Measurements from ENCODE around the gene ROBO1. TPM values are rescaled to one million over a fixed set of nuclear protein-coding genes. Genes with fewer than 3 reads are reported as not detected.

Gene ROBO1
- total and polyA plus RNA-seq, 2 of the 8 experiments (the other 6 are each of a cell fraction or from before 2014, with no cell fraction given): 51.4 to 91.0 TPM

GRCh38 chr3:79183496-79183895 is 584.3 kb downstream of the ROBO1 start:
- Histone ChIP-seq H2BK20ac (ENCODE audit: low read length) (no peak overlapping the region), H3K4me1 (replicated peaks in 1 of 4; ENCODE audit: control insufficient read depth in 3 of 4, insufficient read depth in 4 of 4, low read length in 3 of 4) (no peaks in the 10 kb centered on the region; a peak in 1 of 7 replicates), H4K91ac (replicated peaks; ENCODE audit: insufficient read length, low read length) (no peak overlapping the region), H2AFZ (ENCODE audit: low read length) (no peak overlapping the region), H2BK5ac (ENCODE audit: low read depth, low read length) (no peak overlapping the region), H3K27me3 (replicated peaks in 1 of 4; ENCODE audit: control insufficient read depth in 3 of 4, extremely low read depth in 1 of 4, insufficient read depth in 3 of 4, low read length in 3 of 4) (no peaks in the 10 kb centered on the region), H4K5ac (ENCODE audit: insufficient read length, low read depth, low read length) (no peak overlapping the region), H3K27ac (ENCODE audit: low read depth, low read length) (no peak overlapping the region), H3K79me1 (ENCODE audit: low read depth, low read length) (no peaks in the 10 kb centered on the region), H2BK12ac (ENCODE audit: low read depth, low read length) (no peak overlapping the region), H3K36me3 (ENCODE audit: control insufficient read depth in 2 of 4, insufficient read depth in 4 of 4, low read length in 3 of 4) (no peaks in the 10 kb centered on the region), H3K9ac (replicated peaks in 1 of 4; ENCODE audit: extremely low read depth in 1 of 4, low read depth in 3 of 4, low read length in 3 of 4) (no peak overlapping the region), H4K20me1 (replicated peaks in 1 of 2; ENCODE audit: control insufficient read depth in 1 of 2, insufficient read depth in 2 of 2, low read length in 2 of 2) (no peaks in the 10 kb centered on the region), H2AK5ac (ENCODE audit: low read depth, low read length) (no peak overlapping the region), H3K56ac (replicated peaks; ENCODE audit: insufficient read length, low read depth, low read length) (no peak overlapping the region), H2BK120ac (replicated peaks; ENCODE audit: low read depth, low read length) (no peak overlapping the region), H2BK15ac (ENCODE audit: low read length) (no peak overlapping the region), H3K23ac (ENCODE audit: insufficient read length) (no peak overlapping the region), H3K14ac (ENCODE audit: insufficient read length) (no peak overlapping the region), H3K4ac (replicated peaks; ENCODE audit: insufficient read length, low read depth, low read length) (no peak overlapping the region), H3K18ac (ENCODE audit: extremely low read depth, low read length) (no peak overlapping the region), H4K8ac (ENCODE audit: extremely low read depth, insufficient read depth, low read length) (no peak overlapping the region), H3K23me2 (ENCODE audit: low read depth, low read length) (no peaks in the 10 kb centered on the region), H3K4me2 (ENCODE audit: insufficient read depth in 1 of 2, low read depth in 2 of 2, low read length in 2 of 2) (no peak overlapping the region), H3K79me2 (ENCODE audit: control insufficient read depth in 1 of 2, insufficient read depth in 2 of 2, low read length in 2 of 2) (no peaks in the 10 kb centered on the region), H3K9me3 (ENCODE audit: insufficient read depth in 2 of 2, low read depth in 1 of 2, low read length in 1 of 2) (no peaks in the 10 kb centered on the region), H3K4me3 (ENCODE audit: extremely low read depth in 1 of 4, insufficient read depth in 2 of 4, low read depth in 3 of 4, low read length in 4 of 4) (no peak overlapping the region)
- WGBS, 2 experiments (ENCODE audit: extremely low coverage in 1 of 2, insufficient coverage in 1 of 2, insufficient read length in 1 of 2, insufficient replicate concordance in 2 of 2, low coverage in 1 of 2, low lambda C conversion rate in 2 of 2, missing lambda C conversion rate in 1 of 2): 88% methylated on average over 1 of the region's 1 CpG; no CpG with 5 or more reads in 1 of the 2 experiments
- POLR2A ChIA-PET (ENCODE audit: partially characterized antibody): interaction anchor here (1.3 kb wide), 1 partner anchor 9 kb away, joined by 4 read pairs; no protein-coding TSS in a partner anchor
- CTCF ChIA-PET (ENCODE audit: partially characterized antibody): interaction anchor here (0.6 kb wide), 1 partner anchor 9 kb away, joined by 4 read pairs; no protein-coding TSS in a partner anchor
- TF ChIP-seq HDAC2 (IDR thresholded peaks at IDR 0.05; ENCODE audit: borderline replicate concordance in 1 of 2, low read depth in 2 of 2, low read length in 2 of 2) (no peak), GABPA (IDR thresholded peaks at IDR 0.05; ENCODE audit: borderline replicate concordance, insufficient read depth, low read length) (no peak), HDAC6 (IDR thresholded peaks at IDR 0.05; ENCODE audit: low read depth, low read length) (no peak), SP4 (IDR thresholded peaks at IDR 0.05; ENCODE audit: low read length) (no peak), BRCA1 (IDR thresholded peaks at IDR 0.05; ENCODE audit: low read depth, low read length) (no peak), RNF2 (IDR thresholded peaks at IDR 0.05; ENCODE audit: borderline replicate concordance, low read depth, low read length, missing control alignments, poor library complexity, severe bottlenecking) (no peak), SUZ12 (IDR thresholded peaks at IDR 0.05; ENCODE audit: low read length) (no peak), KDM5A (IDR thresholded peaks at IDR 0.05; ENCODE audit: low read length) (no peak), KDM1A (IDR thresholded peaks at IDR 0.05; ENCODE audit: borderline replicate concordance, low read length) (no peak), CBX5 (IDR thresholded peaks at IDR 0.05; ENCODE audit: low read depth, low read length) (no peak), NRF1 (IDR thresholded peaks at IDR 0.05; ENCODE audit: low read depth, low read length) (no peak), CTBP2 (IDR thresholded peaks at IDR 0.05; ENCODE audit: borderline replicate concordance, insufficient read depth, insufficient read length, low read length) (no peak)
- DNase-seq (ENCODE audit: low read depth in 1 of 2, low spot score in 2 of 2): no peak
- FAIRE-seq: no peak
